Measurements from ENCODE around the gene RNF166. TPM values are rescaled to one million over a fixed set of nuclear protein-coding genes. Genes with fewer than 3 reads are reported as not detected.

Gene RNF166
- total RNA-seq, 4 donors from 2014 or later, result 14.7 to 21.8 (median 17.7) TPM

DNA sequence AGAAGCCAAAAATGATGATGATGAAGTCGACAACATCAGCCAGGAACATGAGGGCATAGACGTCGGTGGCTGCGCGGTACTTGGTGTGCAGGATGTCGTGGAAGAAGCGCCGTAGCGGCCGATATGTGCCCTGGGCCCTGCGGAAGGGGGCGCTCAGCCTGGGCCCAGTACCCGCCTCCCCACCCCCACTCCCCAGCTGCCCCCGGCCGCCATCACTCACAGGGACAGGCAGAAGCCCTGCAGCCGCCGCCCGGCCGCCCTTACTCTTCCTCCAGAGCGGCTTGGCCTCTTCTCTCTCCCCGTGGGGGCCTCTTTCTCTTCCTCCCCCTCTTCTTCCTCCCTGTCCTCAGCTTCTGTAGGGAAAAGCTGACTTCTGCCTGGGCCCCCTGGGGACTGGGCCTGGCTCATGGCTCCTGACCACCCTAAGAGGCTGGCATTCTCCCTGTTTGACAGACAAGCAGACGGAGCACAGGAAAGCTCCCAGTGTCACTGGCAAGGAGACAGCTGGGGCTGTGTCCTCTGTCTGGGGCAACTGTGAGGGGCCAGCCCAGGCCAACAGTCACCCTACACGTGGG lies 14.3 kb upstream of the RNF166 start:
- H3K4me3 ChIP-seq (ENCODE audit: low read depth, poor library complexity, severe bottlenecking), result no peak overlapping the region
- intact Hi-C loops (cut with DNase I; ENCODE audit: low total_unique reads), result no loop called here
- no peak for TF ChIP-seq POLR2A (IDR thresholded peaks at IDR 0.05)
- TF ChIP-seq, protein P1, sequence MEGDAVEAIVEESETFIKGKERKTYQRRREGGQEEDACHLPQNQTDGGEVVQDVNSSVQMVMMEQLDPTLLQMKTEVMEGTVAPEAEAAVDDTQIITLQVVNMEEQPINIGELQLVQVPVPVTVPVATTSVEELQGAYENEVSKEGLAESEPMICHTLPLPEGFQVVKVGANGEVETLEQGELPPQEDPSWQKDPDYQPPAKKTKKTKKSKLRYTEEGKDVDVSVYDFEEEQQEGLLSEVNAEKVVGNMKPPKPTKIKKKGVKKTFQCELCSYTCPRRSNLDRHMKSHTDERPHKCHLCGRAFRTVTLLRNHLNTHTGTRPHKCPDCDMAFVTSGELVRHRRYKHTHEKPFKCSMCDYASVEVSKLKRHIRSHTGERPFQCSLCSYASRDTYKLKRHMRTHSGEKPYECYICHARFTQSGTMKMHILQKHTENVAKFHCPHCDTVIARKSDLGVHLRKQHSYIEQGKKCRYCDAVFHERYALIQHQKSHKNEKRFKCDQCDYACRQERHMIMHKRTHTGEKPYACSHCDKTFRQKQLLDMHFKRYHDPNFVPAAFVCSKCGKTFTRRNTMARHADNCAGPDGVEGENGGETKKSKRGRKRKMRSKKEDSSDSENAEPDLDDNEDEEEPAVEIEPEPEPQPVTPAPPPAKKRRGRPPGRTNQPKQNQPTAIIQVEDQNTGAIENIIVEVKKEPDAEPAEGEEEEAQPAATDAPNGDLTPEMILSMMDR (IDR thresholded peaks at IDR 0.05), result no peak
- no peak for DNase-seq (ENCODE audit: low spot score in 2 of 2)
- 89 to 92% methylated on average over 22 to 23 of the region's 23 CpGs for WGBS, 2 donors

DNA sequence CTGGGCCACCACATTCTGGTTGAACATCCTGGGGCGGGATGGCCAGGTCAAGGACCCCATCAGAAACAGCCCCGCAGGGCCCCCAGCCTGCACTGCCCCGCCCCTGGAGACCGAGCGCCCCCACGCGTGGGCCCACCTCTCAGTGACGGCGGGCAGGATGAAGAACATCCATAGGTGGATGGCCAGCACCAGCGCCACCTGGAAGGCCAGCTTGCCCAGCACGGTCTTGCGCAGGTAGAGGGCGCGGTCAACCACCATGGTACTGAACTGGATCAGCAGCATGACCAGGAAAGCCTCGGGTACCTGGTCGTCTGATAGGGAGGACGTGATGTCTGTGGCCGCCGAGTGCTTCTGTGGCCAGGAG lies 13.7 kb upstream of the RNF166 start:
- DNase-seq (ENCODE audit: low spot score in 2 of 2), result no peak
- WGBS, 2 donors, result 97% methylated on average over 18 to 19 of the region's 19 CpGs
- intact Hi-C loops (cut with DNase I; ENCODE audit: low total_unique reads), result loop anchor here (1.0 kb wide), 1 partner anchor 50 kb away; no protein-coding TSS in a partner anchor
- TF ChIP-seq, protein P1 (IDR thresholded peaks at IDR 0.05), result no peak
- TF ChIP-seq POLR2A (IDR thresholded peaks at IDR 0.05), result no peak
- no peak overlapping the region for H3K4me3 ChIP-seq (ENCODE audit: low read depth, poor library complexity, severe bottlenecking)

DNA sequence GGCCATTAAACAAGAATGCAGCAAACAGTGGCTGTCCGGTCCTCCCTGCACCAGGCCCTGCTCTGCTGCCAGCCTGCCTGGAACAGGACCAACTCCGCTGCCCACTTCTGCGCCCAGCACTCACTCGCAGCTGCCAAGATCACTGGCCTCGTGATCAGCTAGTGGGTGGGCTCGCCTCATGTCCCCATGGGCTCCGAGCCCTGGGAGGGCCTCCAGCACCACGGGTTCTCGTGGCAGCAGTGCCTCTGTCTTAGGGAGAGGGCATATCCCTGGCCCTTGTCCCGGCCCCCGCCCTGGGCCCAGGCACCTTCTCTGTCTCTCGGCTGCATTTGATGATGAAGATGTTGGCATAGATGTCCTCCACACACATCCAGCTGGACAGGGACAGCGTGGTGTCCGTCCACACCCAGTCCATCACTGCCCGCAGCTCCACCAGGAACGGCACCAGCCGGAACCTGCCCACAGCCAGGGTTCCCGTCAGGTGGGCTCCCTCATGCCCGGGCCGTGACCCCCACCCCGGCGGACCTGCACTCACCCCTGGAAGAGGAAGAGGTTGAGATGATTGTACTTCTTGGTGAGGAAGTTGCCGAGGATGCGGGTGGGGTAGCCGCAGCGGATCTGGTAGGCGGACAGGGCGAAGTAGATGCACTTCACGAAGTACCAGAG lies 13.2 kb upstream of the RNF166 start:
- intact Hi-C loops (cut with DNase I; ENCODE audit: low total_unique reads), result loop anchor here (1.0 kb wide), 1 partner anchor 49 kb away; no protein-coding TSS in a partner anchor
- DNase-seq (ENCODE audit: low spot score in 2 of 2), result no peak
- WGBS, 2 donors, result 85 to 88% methylated on average over 28 to 29 of the region's 29 CpGs
- no peak overlapping the region for H3K4me3 ChIP-seq (ENCODE audit: low read depth, poor library complexity, severe bottlenecking)
- TF ChIP-seq, protein P1 (IDR thresholded peaks at IDR 0.05), result no peak
- no peak for TF ChIP-seq POLR2A (IDR thresholded peaks at IDR 0.05)

DNA sequence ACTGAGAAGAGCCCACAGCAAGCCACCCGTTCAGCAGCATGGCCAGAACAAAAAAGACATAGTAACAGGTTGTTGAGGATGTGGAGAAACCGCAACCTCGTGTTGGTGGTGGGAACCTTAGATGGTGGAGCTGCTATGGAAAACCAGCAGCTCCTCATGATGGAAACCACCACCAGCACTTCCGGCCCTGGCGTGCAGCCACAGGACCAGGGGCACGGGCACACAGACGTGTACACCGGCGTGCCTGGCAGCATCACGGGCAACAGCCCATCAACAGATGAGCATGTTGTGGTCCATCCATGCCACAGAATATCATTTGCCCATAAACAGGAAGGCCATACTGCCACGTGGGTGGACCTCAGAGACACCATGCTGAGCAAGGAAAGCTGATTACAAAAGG lies 12.0 kb upstream of the RNF166 start:
- intact Hi-C loops (cut with DNase I; ENCODE audit: low total_unique reads), result no loop called here
- WGBS, 2 donors, result 84 to 91% methylated on average over 11 of the region's 11 CpGs
- DNase-seq (ENCODE audit: low spot score in 2 of 2), result no peak
- no peak overlapping the region for H3K4me3 ChIP-seq (ENCODE audit: low read depth, poor library complexity, severe bottlenecking)
- no peak for TF ChIP-seq POLR2A (IDR thresholded peaks at IDR 0.05)
- TF ChIP-seq, protein P1 (IDR thresholded peaks at IDR 0.05), result no peak

DNA sequence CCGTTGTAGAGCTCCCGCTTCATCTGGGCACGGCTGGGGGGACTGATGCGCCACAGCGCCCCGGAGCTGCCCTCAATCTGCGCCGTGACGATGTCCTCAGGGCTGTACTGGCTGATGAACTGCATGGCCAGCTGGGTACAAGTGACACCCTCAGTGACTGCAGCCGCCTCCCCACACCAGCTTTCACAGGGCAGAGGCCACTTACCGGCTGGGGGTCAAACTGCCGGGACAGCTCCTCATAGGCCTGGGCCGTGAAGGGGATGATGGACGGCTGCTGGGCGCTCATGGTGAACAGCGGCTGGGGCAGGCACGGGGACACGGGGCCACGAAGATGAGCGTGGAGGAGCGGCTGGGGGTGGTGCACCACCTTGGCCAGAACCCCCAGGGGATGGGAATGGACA lies 10.4 kb upstream of the RNF166 start:
- H3K4me3 ChIP-seq (ENCODE audit: low read depth, poor library complexity, severe bottlenecking), result no peak overlapping the region
- intact Hi-C loops (cut with DNase I; ENCODE audit: low total_unique reads), result no loop called here
- DNase-seq (ENCODE audit: low spot score in 2 of 2), result no peak
- 95 to 98% methylated on average over 12 to 20 of the region's 21 CpGs for WGBS, 2 donors
- TF ChIP-seq, protein P1 (IDR thresholded peaks at IDR 0.05), result no peak
- no peak for TF ChIP-seq POLR2A (IDR thresholded peaks at IDR 0.05)

Data from lower leg skin (tissue), 4 donors.